ENCODE measurements around the gene PRMT1. TPM values are rescaled to one million over a fixed set of nuclear protein-coding genes. Genes with fewer than 3 reads are reported as not detected.

Gene PRMT1
- total and polyA plus RNA-seq, 2 of the 13 experiments (the other 11 are each of a cell fraction or from before 2014, with no cell fraction given): 324 to 374 TPM

DNA sequence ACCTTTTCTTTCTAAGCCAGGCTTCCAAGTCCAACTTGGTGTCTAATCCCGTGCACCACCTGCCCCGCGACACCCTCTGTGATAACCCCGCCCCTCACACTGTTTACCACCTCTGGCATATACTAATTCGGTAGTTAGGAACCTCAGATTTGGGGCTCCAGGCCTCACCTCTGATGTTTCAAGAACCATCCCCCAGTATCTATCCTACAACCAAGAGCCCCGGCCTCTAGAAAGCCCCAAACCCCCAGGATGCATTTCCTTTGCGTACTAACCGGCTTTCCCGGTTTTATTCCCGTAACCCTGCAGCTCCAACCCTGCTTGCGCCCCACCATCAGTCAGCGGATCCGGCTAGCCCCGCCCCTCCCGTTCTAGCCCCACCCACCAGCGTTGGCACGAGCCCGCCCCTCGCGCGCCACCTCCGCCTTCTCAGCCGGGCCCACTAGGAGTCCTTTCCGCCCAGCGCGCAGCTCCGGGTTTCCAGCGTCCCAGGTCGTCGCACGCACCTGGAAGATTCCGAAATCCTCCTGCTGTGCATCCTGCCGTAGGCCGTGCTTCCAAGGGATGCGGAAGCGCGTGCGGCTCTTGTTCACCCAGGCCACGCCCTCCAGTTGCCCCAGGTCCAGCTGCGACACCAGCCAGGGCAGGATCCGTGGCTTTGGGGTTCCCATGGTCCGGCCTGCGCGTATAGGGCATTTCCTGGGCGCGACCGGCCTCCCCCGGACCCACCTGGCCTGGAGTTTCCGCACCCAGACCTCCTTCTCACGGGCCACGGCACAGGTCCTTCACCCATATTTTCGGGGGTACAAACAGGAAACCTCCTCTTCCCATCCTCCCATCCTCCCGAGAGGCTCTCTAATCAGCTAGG is 12.7 kb upstream of the PRMT1 start (continued):
- TF ChIP-seq, protein P1, sequence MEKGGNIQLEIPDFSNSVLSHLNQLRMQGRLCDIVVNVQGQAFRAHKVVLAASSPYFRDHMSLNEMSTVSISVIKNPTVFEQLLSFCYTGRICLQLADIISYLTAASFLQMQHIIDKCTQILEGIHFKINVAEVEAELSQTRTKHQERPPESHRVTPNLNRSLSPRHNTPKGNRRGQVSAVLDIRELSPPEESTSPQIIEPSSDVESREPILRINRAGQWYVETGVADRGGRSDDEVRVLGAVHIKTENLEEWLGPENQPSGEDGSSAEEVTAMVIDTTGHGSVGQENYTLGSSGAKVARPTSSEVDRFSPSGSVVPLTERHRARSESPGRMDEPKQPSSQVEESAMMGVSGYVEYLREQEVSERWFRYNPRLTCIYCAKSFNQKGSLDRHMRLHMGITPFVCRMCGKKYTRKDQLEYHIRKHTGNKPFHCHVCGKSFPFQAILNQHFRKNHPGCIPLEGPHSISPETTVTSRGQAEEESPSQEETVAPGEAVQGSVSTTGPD (CRISPR knock-in tag; IDR thresholded peaks at IDR 0.05): no peak
- TF ChIP-seq NONO (IDR thresholded peaks at IDR 0.05): no peak
- TF ChIP-seq NONO (CRISPR knock-in tag; conservative IDR thresholded peaks at IDR 0.05): peak; percentile 79; the same call in 1 of the 2 replicates
- TF ChIP-seq SMAD3 (CRISPR knock-in tag; IDR thresholded peaks at IDR 0.05): 0 out of 2 replicates have a peak, but pooled peaks have one; percentile 40
- no peak for TF ChIP-seq HMGA1 (CRISPR knock-in tag; conservative IDR thresholded peaks at IDR 0.05)
- TF ChIP-seq, protein P2, sequence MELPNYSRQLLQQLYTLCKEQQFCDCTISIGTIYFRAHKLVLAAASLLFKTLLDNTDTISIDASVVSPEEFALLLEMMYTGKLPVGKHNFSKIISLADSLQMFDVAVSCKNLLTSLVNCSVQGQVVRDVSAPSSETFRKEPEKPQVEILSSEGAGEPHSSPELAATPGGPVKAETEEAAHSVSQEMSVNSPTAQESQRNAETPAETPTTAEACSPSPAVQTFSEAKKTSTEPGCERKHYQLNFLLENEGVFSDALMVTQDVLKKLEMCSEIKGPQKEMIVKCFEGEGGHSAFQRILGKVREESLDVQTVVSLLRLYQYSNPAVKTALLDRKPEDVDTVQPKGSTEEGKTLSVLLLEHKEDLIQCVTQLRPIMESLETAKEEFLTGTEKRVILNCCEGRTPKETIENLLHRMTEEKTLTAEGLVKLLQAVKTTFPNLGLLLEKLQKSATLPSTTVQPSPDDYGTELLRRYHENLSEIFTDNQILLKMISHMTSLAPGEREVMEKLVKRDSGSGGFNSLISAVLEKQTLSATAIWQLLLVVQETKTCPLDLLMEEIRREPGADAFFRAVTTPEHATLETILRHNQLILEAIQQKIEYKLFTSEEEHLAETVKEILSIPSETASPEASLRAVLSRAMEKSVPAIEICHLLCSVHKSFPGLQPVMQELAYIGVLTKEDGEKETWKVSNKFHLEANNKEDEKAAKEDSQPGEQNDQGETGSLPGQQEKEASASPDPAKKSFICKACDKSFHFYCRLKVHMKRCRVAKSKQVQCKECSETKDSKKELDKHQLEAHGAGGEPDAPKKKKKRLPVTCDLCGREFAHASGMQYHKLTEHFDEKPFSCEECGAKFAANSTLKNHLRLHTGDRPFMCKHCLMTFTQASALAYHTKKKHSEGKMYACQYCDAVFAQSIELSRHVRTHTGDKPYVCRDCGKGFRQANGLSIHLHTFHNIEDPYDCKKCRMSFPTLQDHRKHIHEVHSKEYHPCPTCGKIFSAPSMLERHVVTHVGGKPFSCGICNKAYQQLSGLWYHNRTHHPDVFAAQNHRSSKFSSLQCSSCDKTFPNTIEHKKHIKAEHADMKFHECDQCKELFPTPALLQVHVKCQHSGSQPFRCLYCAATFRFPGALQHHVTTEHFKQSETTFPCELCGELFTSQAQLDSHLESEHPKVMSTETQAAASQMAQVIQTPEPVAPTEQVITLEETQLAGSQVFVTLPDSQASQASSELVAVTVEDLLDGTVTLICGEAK (IDR thresholded peaks at IDR 0.05): no peak
- TF ChIP-seq, protein P2 (CRISPR knock-in tag; IDR thresholded peaks at IDR 0.05): peak; percentile 71; the same call in 1 of the 2 replicates
- TF ChIP-seq FOSL2 (CRISPR knock-in tag; IDR thresholded peaks at IDR 0.05): 0 out of 2 replicates have a peak, but pooled peaks have one; percentile 20
- TF ChIP-seq, protein P3, sequence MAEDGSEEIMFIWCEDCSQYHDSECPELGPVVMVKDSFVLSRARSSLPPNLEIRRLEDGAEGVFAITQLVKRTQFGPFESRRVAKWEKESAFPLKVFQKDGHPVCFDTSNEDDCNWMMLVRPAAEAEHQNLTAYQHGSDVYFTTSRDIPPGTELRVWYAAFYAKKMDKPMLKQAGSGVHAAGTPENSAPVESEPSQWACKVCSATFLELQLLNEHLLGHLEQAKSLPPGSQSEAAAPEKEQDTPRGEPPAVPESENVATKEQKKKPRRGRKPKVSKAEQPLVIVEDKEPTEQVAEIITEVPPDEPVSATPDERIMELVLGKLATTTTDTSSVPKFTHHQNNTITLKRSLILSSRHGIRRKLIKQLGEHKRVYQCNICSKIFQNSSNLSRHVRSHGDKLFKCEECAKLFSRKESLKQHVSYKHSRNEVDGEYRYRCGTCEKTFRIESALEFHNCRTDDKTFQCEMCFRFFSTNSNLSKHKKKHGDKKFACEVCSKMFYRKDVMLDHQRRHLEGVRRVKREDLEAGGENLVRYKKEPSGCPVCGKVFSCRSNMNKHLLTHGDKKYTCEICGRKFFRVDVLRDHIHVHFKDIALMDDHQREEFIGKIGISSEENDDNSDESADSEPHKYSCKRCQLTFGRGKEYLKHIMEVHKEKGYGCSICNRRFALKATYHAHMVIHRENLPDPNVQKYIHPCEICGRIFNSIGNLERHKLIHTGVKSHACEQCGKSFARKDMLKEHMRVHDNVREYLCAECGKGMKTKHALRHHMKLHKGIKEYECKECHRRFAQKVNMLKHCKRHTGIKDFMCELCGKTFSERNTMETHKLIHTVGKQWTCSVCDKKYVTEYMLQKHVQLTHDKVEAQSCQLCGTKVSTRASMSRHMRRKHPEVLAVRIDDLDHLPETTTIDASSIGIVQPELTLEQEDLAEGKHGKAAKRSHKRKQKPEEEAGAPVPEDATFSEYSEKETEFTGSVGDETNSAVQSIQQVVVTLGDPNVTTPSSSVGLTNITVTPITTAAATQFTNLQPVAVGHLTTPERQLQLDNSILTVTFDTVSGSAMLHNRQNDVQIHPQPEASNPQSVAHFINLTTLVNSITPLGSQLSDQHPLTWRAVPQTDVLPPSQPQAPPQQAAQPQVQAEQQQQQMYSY (CRISPR knock-in tag; IDR thresholded peaks at IDR 0.05): peak; percentile 73; the same call in 1 of the 2 replicates
- TF ChIP-seq, protein P4, sequence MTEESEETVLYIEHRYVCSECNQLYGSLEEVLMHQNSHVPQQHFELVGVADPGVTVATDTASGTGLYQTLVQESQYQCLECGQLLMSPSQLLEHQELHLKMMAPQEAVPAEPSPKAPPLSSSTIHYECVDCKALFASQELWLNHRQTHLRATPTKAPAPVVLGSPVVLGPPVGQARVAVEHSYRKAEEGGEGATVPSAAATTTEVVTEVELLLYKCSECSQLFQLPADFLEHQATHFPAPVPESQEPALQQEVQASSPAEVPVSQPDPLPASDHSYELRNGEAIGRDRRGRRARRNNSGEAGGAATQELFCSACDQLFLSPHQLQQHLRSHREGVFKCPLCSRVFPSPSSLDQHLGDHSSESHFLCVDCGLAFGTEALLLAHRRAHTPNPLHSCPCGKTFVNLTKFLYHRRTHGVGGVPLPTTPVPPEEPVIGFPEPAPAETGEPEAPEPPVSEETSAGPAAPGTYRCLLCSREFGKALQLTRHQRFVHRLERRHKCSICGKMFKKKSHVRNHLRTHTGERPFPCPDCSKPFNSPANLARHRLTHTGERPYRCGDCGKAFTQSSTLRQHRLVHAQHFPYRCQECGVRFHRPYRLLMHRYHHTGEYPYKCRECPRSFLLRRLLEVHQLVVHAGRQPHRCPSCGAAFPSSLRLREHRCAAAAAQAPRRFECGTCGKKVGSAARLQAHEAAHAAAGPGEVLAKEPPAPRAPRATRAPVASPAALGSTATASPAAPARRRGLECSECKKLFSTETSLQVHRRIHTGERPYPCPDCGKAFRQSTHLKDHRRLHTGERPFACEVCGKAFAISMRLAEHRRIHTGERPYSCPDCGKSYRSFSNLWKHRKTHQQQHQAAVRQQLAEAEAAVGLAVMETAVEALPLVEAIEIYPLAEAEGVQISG (CRISPR knock-in tag; IDR thresholded peaks at IDR 0.05): peak; percentile 60

Measured in HepG2 (cell line).